Sigmoid colon (tissue), 4 donors: ENCODE measurements around the gene CCDC148.

Experiments
- CTCF ChIP-seq, 4 experiments: fragments of 450-650 bp in 3 of 4; fragments of 200-600 bp in 1 of 4; IDR thresholded peaks; one replicate each; pipeline ENCODE4 v1.5.1; 2016 to 2019; ENCODE audit warnings: antibody characterized with exemption in 4 of 4, mild to moderate bottlenecking in 3 of 4, moderate library complexity in 2 of 4
- EP300 ChIP-seq, 4 donors: sonication (generic); formaldehyde crosslinking; IDR thresholded peaks; one replicate each; pipeline ENCODE4 v1.6.1; 2017; ENCODE audit warnings: antibody characterized with exemption in 4 of 4
- POLR2AphosphoS5 ChIP-seq, 4 donors: sonication (generic); formaldehyde crosslinking; IDR thresholded peaks; one replicate each; pipeline ENCODE4 v1.6.1; 2017; ENCODE audit warnings: antibody characterized with exemption in 4 of 4

- TF ChIP-seq EP300 (IDR thresholded peaks at IDR 0.05) (no peak), CTCF (IDR thresholded peaks at IDR 0.05) (no peak), POLR2AphosphoS5 (IDR thresholded peaks at IDR 0.05) (no peak)
Measured at GRCh38 chr2:158212301-158212700, 244.3 kb downstream of the CCDC148 start.
